A549 (cell line): ENCODE results near the gene CHMP4A. TPM values are rescaled to one million over a fixed set of nuclear protein-coding genes. Genes with fewer than 3 reads are reported as not detected.
"Not testable (repeated sequence)": the region's sequence is repeated elsewhere in the genome, so short reads cannot be mapped to it uniquely, and the experiment has no call there.

ENCODE experiments used
- ATAC-seq, 2 experiments: fragments of 200-7000 bp in 1 of 2; fragments of >200 bp in 1 of 2; cut with Nextera tagmentation in 1 of 2; cut with Tn5 transposase in 1 of 2; 3 replicates each; pipeline versions ENCODE4 v1.8.0 to v1.9.1; 2018 to 2020; ENCODE audit warnings: mild to moderate bottlenecking in 1 of 2, moderate library complexity in 1 of 2
- CTCF ChIA-PET: fragments of 300-600 bp; sonication (Branson Sonifier 250); formaldehyde crosslinking; extraction: SDS; loops from one replicate; lab custom pipeline; 2021; ENCODE audit warnings: antibody characterized with exemption, inconsistent platforms; lab: Yijun Ruan, JAX
- POLR2A ChIA-PET: fragments of 350-600 bp; formaldehyde crosslinking; extraction: SDS; loops from one replicate; lab custom pipeline; 2021; ENCODE audit warnings: antibody characterized with exemption, inconsistent platforms; lab: Yijun Ruan, JAX
- DNase-seq, 2 experiments: peaks; one replicate each; pipeline versions ENCODE4 v3.0.0 to v3.0.0-alpha.2; 2011 to 2016; ENCODE audit warnings: low read depth in 1 of 2, low spot score in 1 of 2
- FAIRE-seq: peaks from 2 replicates; lab custom pipeline; 2011; peaks lifted over from hg19 to GRCh38; lab: Jason Lieb, UNC
- H3K27ac ChIP-seq, 2 experiments: fragments of >200 bp; sonication (Bioruptor Twin); formaldehyde crosslinking; 3 replicates each; pipeline ENCODE4 v1.5.1; 2016 to 2017
- H3K4me1 ChIP-seq: fragments of >200 bp; sonication (Bioruptor Twin); formaldehyde crosslinking; 3 replicates; pipeline ENCODE4 v1.6.1; 2016
- H3K4me2 ChIP-seq: fragments of >200 bp; sonication (Bioruptor Twin); formaldehyde crosslinking; 3 replicates; pipeline ENCODE4 v1.6.1; 2016
- H3K4me3 ChIP-seq: fragments of >200 bp; sonication (Bioruptor Twin); formaldehyde crosslinking; 3 replicates; pipeline ENCODE4 v1.5.1; 2016
- H3K9me3 ChIP-seq: fragments of >200 bp; sonication (Bioruptor Twin); formaldehyde crosslinking; 3 replicates; pipeline ENCODE4 v1.6.1; 2016
- BCL3 ChIP-seq: fragments of >200 bp; sonication (Bioruptor Twin); formaldehyde crosslinking; IDR thresholded peaks from 3 replicates; pipeline ENCODE4 v1.6.1; 2016
- BHLHE40 ChIP-seq: IDR thresholded peaks from 2 replicates; pipeline ENCODE4 v1.6.1; 2012; ENCODE audit warnings: low read depth, low read length, inconsistent platforms
- CBX2 ChIP-seq: fragments of 200-600 bp; sonication (generic); IDR thresholded peaks from 2 replicates; pipeline ENCODE4 v1.6.1; 2016; ENCODE audit warnings: low read depth, mild to moderate bottlenecking, borderline replicate concordance
- CBX8 ChIP-seq: fragments of 200-600 bp; sonication (generic); IDR thresholded peaks from 2 replicates; pipeline ENCODE4 v1.6.1; 2016
- CHD2 ChIP-seq: fragments of 150-350 bp; IDR thresholded peaks from 2 replicates; pipeline ENCODE4 v1.6.1; 2014; ENCODE audit warnings: low read length; ENCODE audit not compliant: partially characterized antibody
- CHD4 ChIP-seq: fragments of 200-600 bp; sonication (generic); IDR thresholded peaks from 2 replicates; pipeline ENCODE4 v1.6.1; 2016; ENCODE audit warnings: antibody characterized with exemption, mild to moderate bottlenecking, borderline replicate concordance
- ESRRA ChIP-seq: fragments of 150-350 bp; IDR thresholded peaks from 2 replicates; pipeline ENCODE4 v1.6.1; 2014; ENCODE audit warnings: mild to moderate bottlenecking, low read length, borderline replicate concordance
- FOSB ChIP-seq: fragments of 250-450 bp; sonication (Bioruptor Pico); IDR thresholded peaks from 2 replicates; pipeline ENCODE4 v1.5.0; 2020; ENCODE audit warnings: mild to moderate bottlenecking, moderate library complexity
- FOXS1 ChIP-seq: fragments of 250-450 bp; sonication (Bioruptor Pico); IDR thresholded peaks from 2 replicates; pipeline ENCODE4 v1.5.0; 2020; ENCODE audit warnings: mild to moderate bottlenecking, moderate library complexity
- GATA3 ChIP-seq: IDR thresholded peaks from 2 replicates; pipeline ENCODE4 v1.6.1; 2012; ENCODE audit warnings: borderline replicate concordance
- HOXB13 ChIP-seq: fragments of 250-450 bp; sonication (Bioruptor Pico); IDR thresholded peaks from 2 replicates; pipeline ENCODE4 v1.5.0; 2020; ENCODE audit warnings: low read depth, mild to moderate bottlenecking, moderate library complexity
- HOXB5 ChIP-seq: fragments of 250-450 bp; sonication (Bioruptor Pico); IDR thresholded peaks from 2 replicates; pipeline ENCODE4 v1.5.0; 2020; ENCODE audit warnings: mild to moderate bottlenecking, moderate library complexity
- KDM1A ChIP-seq: fragments of 200-600 bp; sonication (generic); IDR thresholded peaks from 2 replicates; pipeline ENCODE4 v1.6.1; 2016; ENCODE audit warnings: low read depth, mild to moderate bottlenecking
- MAZ ChIP-seq: fragments of 150-350 bp; IDR thresholded peaks from 2 replicates; pipeline ENCODE4 v1.6.1; 2014; ENCODE audit warnings: antibody characterized with exemption, low read depth, low read length, borderline replicate concordance
- MYC ChIP-seq: IDR thresholded peaks from 2 replicates; pipeline ENCODE4 v1.6.1; 2012; ENCODE audit warnings: mild to moderate bottlenecking, inconsistent platforms, low read length, improper control_type of control experiment, borderline replicate concordance
- NPAS2 ChIP-seq: fragments of 250-450 bp; sonication (Bioruptor Pico); IDR thresholded peaks from 2 replicates; pipeline ENCODE4 v1.8.0; 2022; ENCODE audit warnings: mild to moderate bottlenecking, moderate library complexity, borderline replicate concordance
- PBX3 ChIP-seq: IDR thresholded peaks from 2 replicates; pipeline ENCODE4 v1.6.1; 2012
- POLR2AphosphoS2 ChIP-seq: conservative IDR thresholded peaks from 2 replicates; pipeline ENCODE4 v1.6.1; 2012; ENCODE audit warnings: low read length, improper control_type of control experiment, inconsistent platforms
- RARB ChIP-seq: fragments of 250-450 bp; sonication (Bioruptor Pico); IDR thresholded peaks from 2 replicates; pipeline ENCODE4 v1.8.0; 2021; ENCODE audit warnings: mild to moderate bottlenecking, moderate library complexity
- RFX5 ChIP-seq: fragments of 450-650 bp; IDR thresholded peaks from 2 replicates; pipeline ENCODE4 v1.7.1; 2014; ENCODE audit warnings: antibody characterized with exemption, mild to moderate bottlenecking, moderate library complexity
- SREBF2 ChIP-seq: fragments of 450-650 bp; IDR thresholded peaks from 2 replicates; pipeline ENCODE4 v1.6.1; 2014; ENCODE audit warnings: mild to moderate bottlenecking, moderate library complexity
- WGBS: methylation state at CpG from one replicate; pipeline ENCODE4 v1.1.6; 2017; ENCODE audit errors: missing lambda C conversion rate; 5-methylcytosine and 5-hydroxymethylcytosine counted together
- polyA plus RNA-seq, 4 experiments: library from polyadenylated mRNA; depleted of rRNA in 3 of 4; stranded (reverse); fragments of >200 nt; fragmentation: RNase III in 1 of 4; extraction: RNeasy Plus Mini Kit Qiagen cat#74134 plus additional on column Dnase treatment in 1 of 4; gene quantifications; 2 replicates in 3 of 4; 3 replicates in 1 of 4; pipeline ENCODE4 v1.2.3, GENCODE V29; 2011 to 2017
- TF ChIP-seq, protein P1 (sequence below): IDR thresholded peaks from 2 replicates; pipeline ENCODE4 v1.6.1; 2012
- TF ChIP-seq, protein P2 (sequence below): fragments of 450-650 bp; IDR thresholded peaks from 2 replicates; pipeline ENCODE4 v1.6.1; 2014; ENCODE audit warnings: antibody characterized with exemption
- TF ChIP-seq, protein P3 (sequence below): fragments of 150-350 bp; IDR thresholded peaks from 2 replicates; pipeline ENCODE4 v1.6.1; 2014; ENCODE audit warnings: low read depth, mild to moderate bottlenecking, low read length
- TF ChIP-seq, protein P4 (sequence below): fragments of 250-450 bp; sonication (Bioruptor Pico); IDR thresholded peaks from 2 replicates; pipeline ENCODE4 v1.5.0; 2020; ENCODE audit warnings: low read depth, mild to moderate bottlenecking, moderate library complexity
- TF ChIP-seq, protein P5 (sequence below): IDR thresholded peaks from 2 replicates; pipeline ENCODE4 v1.6.1; 2012; ENCODE audit warnings: low read depth, borderline replicate concordance

Gene CHMP4A
- polyA plus RNA-seq, 2 of the 4 experiments (the other 2 are of a cell fraction) = 102 to 112 TPM

- POLR2A ChIA-PET = no interaction called here
- TF ChIP-seq FOSB (CRISPR knock-in tag) = no peak
- TF ChIP-seq, protein P1, sequence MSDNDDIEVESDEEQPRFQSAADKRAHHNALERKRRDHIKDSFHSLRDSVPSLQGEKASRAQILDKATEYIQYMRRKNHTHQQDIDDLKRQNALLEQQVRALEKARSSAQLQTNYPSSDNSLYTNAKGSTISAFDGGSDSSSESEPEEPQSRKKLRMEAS = no peak
- no peak for TF ChIP-seq PBX3
- no peak for TF ChIP-seq HOXB5 (CRISPR knock-in tag)
- TF ChIP-seq, protein P2, sequence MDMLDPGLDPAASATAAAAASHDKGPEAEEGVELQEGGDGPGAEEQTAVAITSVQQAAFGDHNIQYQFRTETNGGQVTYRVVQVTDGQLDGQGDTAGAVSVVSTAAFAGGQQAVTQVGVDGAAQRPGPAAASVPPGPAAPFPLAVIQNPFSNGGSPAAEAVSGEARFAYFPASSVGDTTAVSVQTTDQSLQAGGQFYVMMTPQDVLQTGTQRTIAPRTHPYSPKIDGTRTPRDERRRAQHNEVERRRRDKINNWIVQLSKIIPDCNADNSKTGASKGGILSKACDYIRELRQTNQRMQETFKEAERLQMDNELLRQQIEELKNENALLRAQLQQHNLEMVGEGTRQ = no peak
- no peak for TF ChIP-seq CHD4
- TF ChIP-seq ESRRA = no peak
- TF ChIP-seq CBX2 = no peak
- no peak for TF ChIP-seq SREBF2
- TF ChIP-seq, protein P3, sequence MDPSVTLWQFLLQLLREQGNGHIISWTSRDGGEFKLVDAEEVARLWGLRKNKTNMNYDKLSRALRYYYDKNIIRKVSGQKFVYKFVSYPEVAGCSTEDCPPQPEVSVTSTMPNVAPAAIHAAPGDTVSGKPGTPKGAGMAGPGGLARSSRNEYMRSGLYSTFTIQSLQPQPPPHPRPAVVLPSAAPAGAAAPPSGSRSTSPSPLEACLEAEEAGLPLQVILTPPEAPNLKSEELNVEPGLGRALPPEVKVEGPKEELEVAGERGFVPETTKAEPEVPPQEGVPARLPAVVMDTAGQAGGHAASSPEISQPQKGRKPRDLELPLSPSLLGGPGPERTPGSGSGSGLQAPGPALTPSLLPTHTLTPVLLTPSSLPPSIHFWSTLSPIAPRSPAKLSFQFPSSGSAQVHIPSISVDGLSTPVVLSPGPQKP = no peak
- TF ChIP-seq KDM1A = no peak
- TF ChIP-seq GATA3 = no peak
- TF ChIP-seq FOXS1 (CRISPR knock-in tag) = no peak
- TF ChIP-seq, protein P4, sequence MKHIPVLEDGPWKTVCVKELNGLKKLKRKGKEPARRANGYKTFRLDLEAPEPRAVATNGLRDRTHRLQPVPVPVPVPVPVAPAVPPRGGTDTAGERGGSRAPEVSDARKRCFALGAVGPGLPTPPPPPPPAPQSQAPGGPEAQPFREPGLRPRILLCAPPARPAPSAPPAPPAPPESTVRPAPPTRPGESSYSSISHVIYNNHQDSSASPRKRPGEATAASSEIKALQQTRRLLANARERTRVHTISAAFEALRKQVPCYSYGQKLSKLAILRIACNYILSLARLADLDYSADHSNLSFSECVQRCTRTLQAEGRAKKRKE = no peak
- TF ChIP-seq HOXB13 (CRISPR knock-in tag) = no peak
- TF ChIP-seq MYC = no peak
- TF ChIP-seq, protein P5, sequence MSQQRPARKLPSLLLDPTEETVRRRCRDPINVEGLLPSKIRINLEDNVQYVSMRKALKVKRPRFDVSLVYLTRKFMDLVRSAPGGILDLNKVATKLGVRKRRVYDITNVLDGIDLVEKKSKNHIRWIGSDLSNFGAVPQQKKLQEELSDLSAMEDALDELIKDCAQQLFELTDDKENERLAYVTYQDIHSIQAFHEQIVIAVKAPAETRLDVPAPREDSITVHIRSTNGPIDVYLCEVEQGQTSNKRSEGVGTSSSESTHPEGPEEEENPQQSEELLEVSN = no peak
- no peak for TF ChIP-seq MAZ
- TF ChIP-seq POLR2AphosphoS2 = no peak
- TF ChIP-seq, all 56 proteins: peak for 0
- no peak for FAIRE-seq
- no peak for DNase-seq
- no peak overlapping the region for H3K4me2 ChIP-seq
- CTCF ChIA-PET = interaction anchor here (1.2 to 2.4 kb wide), 4 partner anchors 8 to 89 kb away, joined by 3 to 14 read pairs (median 7); partner anchors contain the start of genes CIDEB and TINF2
- ATAC-seq = no peak
- no peak overlapping the region for H3K4me3 ChIP-seq
- H3K4me1 ChIP-seq = peaks cover 10% of the 10 kb centered on the region; the same call in 2 of the 3 replicates
- WGBS = 85% methylated on average over 3 of the region's 3 CpGs
- H3K9me3 ChIP-seq = no peaks in the 10 kb centered on the region
- no peak overlapping the region for H3K27ac ChIP-seq
These were observed 6.2 kb upstream of the CHMP4A start for GRCh38 chr14:24219521-24219920.

GRCh38 chr14:24219080-24219479, 5.8 kb upstream of the CHMP4A start:
- FAIRE-seq (no peak), ATAC-seq (no peak), DNase-seq (no peak)
- no peaks in the 10 kb centered on the region for H3K9me3 ChIP-seq
- WGBS = 85% methylated on average over 3 of the region's 4 CpGs
- no peak overlapping the region for H3K4me3 ChIP-seq
- no peak for TF ChIP-seq PBX3
- TF ChIP-seq CBX8 = no peak
- TF ChIP-seq NPAS2 (CRISPR knock-in tag) = no peak
- TF ChIP-seq BCL3 = no peak
- TF ChIP-seq CHD2 = no peak
- no peak for TF ChIP-seq RARB (CRISPR knock-in tag)
- TF ChIP-seq RFX5 = no peak
- TF ChIP-seq, protein P2 = no peak
- TF ChIP-seq KDM1A = no peak
- TF ChIP-seq BHLHE40 = no peak
- TF ChIP-seq, all 56 proteins: peak for 0
- POLR2A ChIA-PET = no interaction called here
- Histone ChIP-seq H3K4me2 (no peak overlapping the region), H3K4me1 (peaks cover 14% of the 10 kb centered on the region; the same call in 2 of the 3 replicates), H3K27ac (no peak overlapping the region)
- CTCF ChIA-PET = interaction anchor here (2.2 to 2.4 kb wide), 2 partner anchors 12 to 22 kb away, joined by 11 to 14 read pairs; partner anchors contain the start of gene TINF2

DNA sequence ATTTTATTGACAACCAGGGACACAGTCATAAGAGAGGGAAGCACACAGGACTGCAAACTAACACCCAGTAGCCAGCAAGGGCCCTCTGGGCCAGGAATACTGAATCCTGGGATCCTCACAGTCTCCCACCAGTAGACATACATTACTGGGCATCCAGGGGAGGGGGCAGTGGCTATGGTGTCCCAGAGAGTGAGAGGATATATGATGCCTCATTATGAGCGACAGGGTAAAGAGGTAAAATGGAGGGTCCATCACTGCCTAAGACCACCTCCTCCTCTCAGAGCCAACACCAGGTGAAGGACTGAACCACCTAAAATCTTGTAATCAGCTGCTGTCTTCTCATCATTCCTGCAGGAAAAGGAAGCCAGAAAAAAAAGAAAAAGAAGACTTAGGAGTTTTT, 3.6 kb upstream of the CHMP4A start:
- CTCF ChIA-PET = interaction anchor here (1.3 to 4.3 kb wide), 7 partner anchors 10 to 91 kb away, joined by 4 to 31 read pairs (median 11); partner anchors contain the start of genes CIDEB and TINF2
- H3K9me3 ChIP-seq, POLR2A ChIA-PET, H3K4me3 ChIP-seq, H3K4me2 ChIP-seq, DNase-seq, H3K27ac ChIP-seq, ATAC-seq, FAIRE-seq: not testable (repeated sequence)
- H3K4me1 ChIP-seq = peaks cover 24% of the 10 kb centered on the region
- WGBS = 95% methylated on average over 1 of the region's 1 CpG
